Neural progenitor cell (in vitro differentiated cells): ENCODE data around the gene ERGIC1. TPM values are rescaled to one million over a fixed set of nuclear protein-coding genes. Genes with fewer than 3 reads are reported as not detected.
A peak's percentile ranks its signal among the peaks of the same experiment; 100 is the strongest.

Experiments
- DNase-seq: peaks from one replicate; pipeline ENCODE4 v3.0.0-alpha.2; 2016; ENCODE audit warnings: low spot score
- H2AFZ ChIP-seq: fragments of 200-600 bp; sonication (generic); replicated peaks from 2 replicates; pipeline ENCODE4 v1.6.1; 2016; ENCODE audit warnings: antibody characterized with exemption
- H3F3A ChIP-seq: fragments of 200-600 bp; sonication (generic); 2 replicates; pipeline ENCODE4 v1.6.1; 2016; ENCODE audit warnings: antibody characterized with exemption, low read depth
- H3K27ac ChIP-seq: fragments of 200-600 bp; sonication (generic); 2 replicates; pipeline ENCODE4 v1.5.1; 2016; ENCODE audit warnings: mild to moderate bottlenecking
- H3K27me3 ChIP-seq: fragments of 200-600 bp; sonication (generic); 2 replicates; pipeline ENCODE4 v1.6.1; 2016; ENCODE audit warnings: mild to moderate bottlenecking, moderate library complexity
- H3K36me3 ChIP-seq: fragments of 200-600 bp; sonication (generic); 2 replicates; pipeline ENCODE4 v1.5.1; 2016
- H3K4me1 ChIP-seq: fragments of 200-600 bp; sonication (generic); 2 replicates; pipeline ENCODE4 v1.6.1; 2016; ENCODE audit warnings: mixed run types
- H3K4me2 ChIP-seq: fragments of 200-600 bp; sonication (generic); 2 replicates; pipeline ENCODE4 v1.6.1; 2016
- H3K4me3 ChIP-seq: fragments of 200-600 bp; sonication (generic); 2 replicates; pipeline ENCODE4 v1.5.1; 2016
- H3K79me2 ChIP-seq: fragments of 200-600 bp; sonication (generic); 2 replicates; pipeline ENCODE4 v1.6.1; 2016; ENCODE audit warnings: low read depth
- H3K9ac ChIP-seq: fragments of 200-600 bp; sonication (generic); 2 replicates; pipeline ENCODE4 v1.6.1; 2016
- H3K9me3 ChIP-seq: fragments of 200-600 bp; sonication (generic); 2 replicates; pipeline ENCODE4 v1.5.1; 2016; ENCODE audit warnings: low read depth
- H4K20me1 ChIP-seq: fragments of 200-600 bp; sonication (generic); 2 replicates; pipeline ENCODE4 v1.6.1; 2016; ENCODE audit warnings: low read depth
- H3K27ac Mint-ChIP-seq: 3 replicates; pipeline ENCODE4 v1.8.0; 2021; ENCODE audit warnings: mixed read lengths
- H3K27me3 Mint-ChIP-seq: 2 replicates; pipeline ENCODE4 v1.8.0; 2022; ENCODE audit warnings: low read depth, mild to moderate bottlenecking, inconsistent platforms, moderate library complexity, mixed read lengths; ENCODE audit not compliant: insufficient read depth
- H3K36me3 Mint-ChIP-seq: 3 replicates; pipeline ENCODE4 v1.8.0; 2021; ENCODE audit warnings: mixed read lengths
- H3K4me1 Mint-ChIP-seq: 3 replicates; pipeline ENCODE4 v1.8.0; 2021; ENCODE audit warnings: mixed read lengths
- H3K4me3 Mint-ChIP-seq: 3 replicates; pipeline ENCODE4 v1.8.0; 2021; ENCODE audit warnings: mild to moderate bottlenecking, moderate library complexity, mixed read lengths
- H3K9me3 Mint-ChIP-seq: 3 replicates; pipeline ENCODE4 v1.8.0; 2020; ENCODE audit warnings: mixed read lengths
- EZH2 ChIP-seq: fragments of 200-600 bp; sonication (generic); IDR thresholded peaks from 2 replicates; pipeline ENCODE4 v1.6.1; 2017; ENCODE audit warnings: antibody characterized with exemption, mild to moderate bottlenecking, moderate library complexity
- EZH2phosphoT487 ChIP-seq: fragments of 200-600 bp; sonication (generic); IDR thresholded peaks from 2 replicates; pipeline ENCODE4 v1.6.1; 2017; ENCODE audit warnings: antibody characterized with exemption
- total RNA-seq: library from RNA; depleted of rRNA; stranded (reverse); fragments of >200 nt; gene quantifications from 2 replicates; pipeline ENCODE4 v1.2.3, GENCODE V29; 2015; ENCODE audit warnings: low replicate concordance
- TF ChIP-seq, protein P1 (sequence below): fragments of 200-600 bp; sonication (generic); IDR thresholded peaks from 2 replicates; pipeline ENCODE4 v1.5.1; 2017; ENCODE audit warnings: antibody characterized with exemption, mild to moderate bottlenecking

Gene ERGIC1
- total RNA-seq, 1 donor from 2014 or later: 28.7 TPM

DNA sequence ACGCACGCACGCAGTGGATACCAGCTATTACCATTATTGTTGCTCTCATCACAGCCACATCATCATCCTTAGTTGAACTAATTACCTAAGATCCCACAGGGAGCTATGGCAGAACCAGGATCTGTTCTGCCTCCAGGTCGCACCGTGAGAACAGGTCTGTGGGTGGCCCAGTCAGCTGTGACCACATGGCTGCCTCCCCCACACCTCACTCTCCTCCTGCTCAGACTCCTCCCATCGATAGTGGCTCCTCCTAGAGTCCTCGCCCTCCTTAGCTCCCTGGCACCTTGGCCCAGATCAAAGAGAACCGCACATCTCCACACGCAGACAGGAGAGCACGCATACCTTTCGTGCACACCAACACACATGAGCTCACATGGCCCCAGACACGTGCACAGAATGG is 92.7 kb downstream of the ERGIC1 start:
- DNase-seq: no peak
- Mint-ChIP-seq H3K4me1 (peaks cover 11% of the 10 kb centered on the region), H3K9me3 (no peaks in the 10 kb centered on the region), H3K36me3 (peaks cover 9% of the 10 kb centered on the region), H3K27ac (no peak overlapping the region), H3K27me3 (peaks cover 2% of the 10 kb centered on the region), H3K4me3 (no peak overlapping the region)
- TF ChIP-seq, protein P1, sequence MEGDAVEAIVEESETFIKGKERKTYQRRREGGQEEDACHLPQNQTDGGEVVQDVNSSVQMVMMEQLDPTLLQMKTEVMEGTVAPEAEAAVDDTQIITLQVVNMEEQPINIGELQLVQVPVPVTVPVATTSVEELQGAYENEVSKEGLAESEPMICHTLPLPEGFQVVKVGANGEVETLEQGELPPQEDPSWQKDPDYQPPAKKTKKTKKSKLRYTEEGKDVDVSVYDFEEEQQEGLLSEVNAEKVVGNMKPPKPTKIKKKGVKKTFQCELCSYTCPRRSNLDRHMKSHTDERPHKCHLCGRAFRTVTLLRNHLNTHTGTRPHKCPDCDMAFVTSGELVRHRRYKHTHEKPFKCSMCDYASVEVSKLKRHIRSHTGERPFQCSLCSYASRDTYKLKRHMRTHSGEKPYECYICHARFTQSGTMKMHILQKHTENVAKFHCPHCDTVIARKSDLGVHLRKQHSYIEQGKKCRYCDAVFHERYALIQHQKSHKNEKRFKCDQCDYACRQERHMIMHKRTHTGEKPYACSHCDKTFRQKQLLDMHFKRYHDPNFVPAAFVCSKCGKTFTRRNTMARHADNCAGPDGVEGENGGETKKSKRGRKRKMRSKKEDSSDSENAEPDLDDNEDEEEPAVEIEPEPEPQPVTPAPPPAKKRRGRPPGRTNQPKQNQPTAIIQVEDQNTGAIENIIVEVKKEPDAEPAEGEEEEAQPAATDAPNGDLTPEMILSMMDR: no peak
- TF ChIP-seq EZH2phosphoT487 (no peak), EZH2 (no peak)
- Histone ChIP-seq H3K36me3 (no peaks in the 10 kb centered on the region), H3K4me2 (no peak overlapping the region), H4K20me1 (no peaks in the 10 kb centered on the region), H3F3A (no peaks in the 10 kb centered on the region), H3K79me2 (no peaks in the 10 kb centered on the region), H3K27me3 (no peaks in the 10 kb centered on the region), H3K4me1 (no peaks in the 10 kb centered on the region), H3K27ac (no peak overlapping the region), H3K9me3 (no peaks in the 10 kb centered on the region), H3K4me3 (no peak overlapping the region), H2AFZ (no peak overlapping the region), H3K9ac (no peak overlapping the region)

DNA sequence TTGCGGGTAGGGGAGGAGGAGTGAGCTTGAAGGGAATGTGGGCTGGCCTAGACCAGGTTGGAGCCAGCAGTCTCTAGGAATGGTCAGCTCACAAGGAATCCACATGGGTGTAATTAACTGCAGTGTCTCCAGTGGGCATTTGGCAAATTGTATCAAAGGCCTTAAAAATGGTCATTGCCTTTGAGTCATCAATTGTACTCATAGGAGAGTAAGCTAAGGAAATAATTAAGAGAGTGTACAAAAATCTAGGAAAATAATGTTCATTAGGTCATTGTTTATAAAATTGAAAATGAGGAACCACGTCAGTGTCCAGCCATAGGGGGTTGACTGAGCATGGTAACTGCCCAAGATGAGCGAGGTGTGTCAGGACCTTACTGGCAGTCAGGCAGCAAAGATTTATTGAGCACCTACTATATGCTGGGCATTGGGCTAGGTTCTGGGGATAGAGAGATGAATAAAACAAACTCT is 95.4 kb downstream of the ERGIC1 start:
- Mint-ChIP-seq H3K4me1 (peaks cover 15% of the 10 kb centered on the region), H3K36me3 (peaks cover 6% of the 10 kb centered on the region), H3K9me3 (no peaks in the 10 kb centered on the region), H3K27me3 (peaks cover 4% of the 10 kb centered on the region), H3K27ac (no peak overlapping the region), H3K4me3 (no peak overlapping the region)
- no peaks in the 10 kb centered on the region for H3K79me2 ChIP-seq
- TF ChIP-seq EZH2 (no peak), EZH2phosphoT487 (no peak)
- TF ChIP-seq, protein P1: no peak
- no peak for DNase-seq
- no peaks in the 10 kb centered on the region for H4K20me1 ChIP-seq
- no peaks in the 10 kb centered on the region for H3F3A ChIP-seq
- H3K9me3 ChIP-seq: no peaks in the 10 kb centered on the region
- H3K36me3 ChIP-seq: no peaks in the 10 kb centered on the region
- no peak overlapping the region for H3K4me2 ChIP-seq
- no peaks in the 10 kb centered on the region for H3K4me1 ChIP-seq
- H3K27ac ChIP-seq: no peak overlapping the region
- no peaks in the 10 kb centered on the region for H3K27me3 ChIP-seq
- no peak overlapping the region for H3K4me3 ChIP-seq
- H3K9ac ChIP-seq: no peak overlapping the region
- H2AFZ ChIP-seq: no peak overlapping the region

DNA sequence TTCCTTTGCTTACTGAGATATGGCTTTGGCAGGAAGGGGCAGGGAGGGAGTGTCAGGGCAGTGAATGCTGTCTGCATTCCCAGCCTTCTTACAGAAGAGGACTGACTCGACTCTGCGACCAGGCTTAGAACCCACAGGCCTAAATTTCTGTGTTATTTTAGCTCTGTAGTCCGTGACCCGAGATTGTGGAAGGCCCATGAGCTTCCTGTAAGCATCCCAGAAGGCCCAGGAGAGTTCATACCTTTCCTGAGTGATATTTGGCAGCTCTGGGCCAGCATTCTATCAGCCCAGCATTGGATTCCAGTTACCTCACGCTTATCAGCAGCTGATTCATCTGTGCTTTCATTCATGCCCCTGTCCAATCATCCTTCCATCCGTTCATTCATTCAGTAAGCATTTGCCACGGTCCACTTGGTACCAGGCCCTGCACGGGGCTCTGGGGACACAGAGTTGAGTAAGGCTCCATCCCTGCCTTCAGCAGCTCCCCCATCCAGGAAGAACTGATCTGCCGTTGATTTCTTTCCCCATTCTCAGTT is 97.0 kb downstream of the ERGIC1 start:
- H2AFZ ChIP-seq: no peak overlapping the region
- no peaks in the 10 kb centered on the region for H3K79me2 ChIP-seq
- DNase-seq: no peak
- Mint-ChIP-seq H3K27me3 (peaks cover 4% of the 10 kb centered on the region), H3K36me3 (peaks cover 8% of the 10 kb centered on the region), H3K4me3 (no peak overlapping the region), H3K9me3 (no peaks in the 10 kb centered on the region), H3K4me1 (peaks cover 15% of the 10 kb centered on the region), H3K27ac (no peak overlapping the region)
- no peaks in the 10 kb centered on the region for H4K20me1 ChIP-seq
- no peaks in the 10 kb centered on the region for H3K4me1 ChIP-seq
- H3K9me3 ChIP-seq: no peaks in the 10 kb centered on the region
- H3K4me2 ChIP-seq: no peak overlapping the region
- H3K9ac ChIP-seq: no peak overlapping the region
- H3F3A ChIP-seq: no peaks in the 10 kb centered on the region
- H3K27ac ChIP-seq: no peak overlapping the region
- H3K27me3 ChIP-seq: no peaks in the 10 kb centered on the region
- TF ChIP-seq EZH2phosphoT487: no peak
- no peak for TF ChIP-seq EZH2
- H3K4me3 ChIP-seq: no peak overlapping the region
- H3K36me3 ChIP-seq: no peaks in the 10 kb centered on the region

DNA sequence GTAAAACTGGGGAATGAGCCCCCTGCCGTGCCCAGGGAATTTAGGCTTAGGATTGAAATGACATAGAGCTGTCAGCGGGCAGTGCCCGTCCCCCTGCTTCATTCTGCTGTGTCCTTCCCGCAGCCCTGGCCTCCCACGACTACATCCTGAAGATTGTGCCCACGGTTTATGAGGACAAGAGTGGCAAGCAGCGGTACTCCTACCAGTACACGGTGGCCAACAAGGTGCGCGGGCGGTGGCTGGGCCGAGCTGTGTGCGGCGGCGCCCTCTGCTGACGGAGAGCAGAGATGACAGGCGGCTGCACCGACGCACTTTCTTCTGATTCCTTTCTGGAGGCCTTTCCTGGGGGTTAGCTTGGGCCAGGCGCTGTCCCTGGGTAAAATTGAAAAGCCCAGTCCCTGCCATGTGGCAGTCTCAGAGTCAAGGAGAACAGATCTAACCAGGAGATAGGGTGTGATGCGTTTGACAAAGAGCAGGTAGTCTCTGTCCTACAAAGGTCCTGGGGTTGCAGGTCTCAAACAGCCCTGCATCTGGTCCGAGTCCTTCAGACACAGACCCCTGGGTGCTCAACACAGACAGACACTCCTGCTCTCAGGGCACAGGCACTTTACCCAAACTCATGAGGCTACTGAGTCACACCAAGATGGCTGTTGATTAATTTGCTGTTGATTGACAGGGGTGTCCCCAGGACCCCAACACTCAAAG is 98.4 kb downstream of the ERGIC1 start:
- TF ChIP-seq EZH2 (no peak), EZH2phosphoT487 (no peak)
- TF ChIP-seq, protein P1: peak; percentile 94
- Histone ChIP-seq H3K4me3 (no peak overlapping the region), H3K9me3 (no peaks in the 10 kb centered on the region), H3K27ac (no peak overlapping the region), H3K4me1 (no peaks in the 10 kb centered on the region), H3K9ac (no peak overlapping the region), H3F3A (no peaks in the 10 kb centered on the region), H3K79me2 (no peaks in the 10 kb centered on the region), H3K4me2 (no peak overlapping the region), H2AFZ (no peak overlapping the region), H3K27me3 (no peaks in the 10 kb centered on the region), H3K36me3 (no peaks in the 10 kb centered on the region), H4K20me1 (no peaks in the 10 kb centered on the region)
- Mint-ChIP-seq H3K36me3 (peaks cover 11% of the 10 kb centered on the region), H3K27ac (peak overlapping the region; percentile 42), H3K9me3 (no peaks in the 10 kb centered on the region), H3K4me1 (peaks cover 15% of the 10 kb centered on the region), H3K27me3 (peaks cover 6% of the 10 kb centered on the region), H3K4me3 (no peak overlapping the region)
- peak; percentile 76 for DNase-seq
